HG03066 (cell line): ENCODE results near the gene POLD2.

Experiments used
- ATAC-seq: cut with Tn5 transposase; IDR thresholded peaks from one replicate; pipeline ENCODE4 v1.9.1; 2021; ENCODE audit warnings: low read depth; ENCODE audit not compliant: unreplicated experiment

POLD2 gene

DNA sequence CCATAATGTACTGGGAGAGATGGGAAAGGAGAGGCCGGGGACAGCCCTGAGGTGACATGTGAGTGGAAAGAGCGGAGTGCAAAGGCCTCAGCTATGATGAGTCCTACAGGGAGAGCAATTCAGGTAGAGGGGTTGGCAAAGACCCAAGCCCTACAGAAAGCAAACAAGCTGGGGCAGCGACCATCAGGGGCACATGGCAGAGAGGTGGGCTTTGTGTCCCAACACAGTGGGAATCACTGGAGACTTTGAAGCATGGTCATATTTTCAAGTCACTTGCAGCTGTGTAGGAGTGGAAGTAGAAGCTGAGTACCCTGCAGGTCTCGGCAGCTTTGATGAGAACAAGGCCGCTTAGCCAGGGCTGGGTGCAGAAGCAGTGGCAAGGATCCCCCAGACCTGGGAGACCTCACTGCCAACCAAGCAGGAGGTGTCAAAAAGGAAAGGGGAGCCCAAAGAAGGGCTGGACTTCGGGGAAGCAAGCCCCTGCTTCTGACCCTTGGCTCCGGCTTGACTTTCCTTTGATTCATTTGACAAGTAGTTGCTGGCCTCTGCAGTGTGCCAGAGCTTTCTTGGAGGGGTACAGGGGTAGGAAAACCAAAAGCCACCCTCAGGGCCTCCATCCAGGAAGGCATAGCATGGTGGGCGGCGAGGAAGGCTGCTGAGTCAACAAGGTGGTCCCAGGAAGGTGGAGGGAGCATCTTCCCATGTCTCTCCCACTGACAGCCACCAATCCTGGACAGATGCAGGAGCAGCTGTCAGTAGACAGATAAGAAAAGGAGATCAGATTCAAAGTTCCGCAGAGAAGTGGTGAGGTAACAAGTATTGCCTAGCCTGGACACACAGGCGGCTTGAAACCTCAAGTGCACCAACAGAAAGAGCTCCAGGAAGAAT lies 56.0 kb downstream of the POLD2 start:
- ATAC-seq = no peak

DNA sequence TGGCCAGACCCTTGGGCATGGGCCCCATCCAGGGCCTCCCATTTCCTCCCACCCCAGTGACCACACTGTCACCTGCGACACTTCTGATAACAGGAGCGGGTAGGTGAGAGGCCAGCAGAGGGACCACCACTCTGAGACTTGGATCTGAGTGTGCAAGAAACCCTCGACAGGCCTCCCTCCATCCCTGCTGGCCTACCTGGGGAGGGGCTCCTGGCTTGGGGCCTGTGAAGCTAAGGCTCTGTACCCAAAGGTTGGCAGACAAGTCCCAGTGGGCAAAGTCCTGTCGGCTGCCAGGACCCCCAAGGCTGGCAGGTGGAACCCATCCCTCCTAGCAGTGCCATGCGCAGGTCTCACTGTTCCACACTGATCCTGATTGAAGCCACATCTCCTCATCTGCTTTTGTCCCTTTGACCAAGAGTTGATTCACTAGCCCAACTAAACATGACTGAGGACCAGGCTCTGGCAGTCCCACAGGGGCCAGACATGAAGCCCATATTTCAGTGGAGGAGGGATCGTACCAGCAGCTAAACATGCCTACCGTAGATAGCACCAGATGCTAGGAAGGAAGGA lies 56.8 kb downstream of the POLD2 start:
- no peak for ATAC-seq

DNA sequence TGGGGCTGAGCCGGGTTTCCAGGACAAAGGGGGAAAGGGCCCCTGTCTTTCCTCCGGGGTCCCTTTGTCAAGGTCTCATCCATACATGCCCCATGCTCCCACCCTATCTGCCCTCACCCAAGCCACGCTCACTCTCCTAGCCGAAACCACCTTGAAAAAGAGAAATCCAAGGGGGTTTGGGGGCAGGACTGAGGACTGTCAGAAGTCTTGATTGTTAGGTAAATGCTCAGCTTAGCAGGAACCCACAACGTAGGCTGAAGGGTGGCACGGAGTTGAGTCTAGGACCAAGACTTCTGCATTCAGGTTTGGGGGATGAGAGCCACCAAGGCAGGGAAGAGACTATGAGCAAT lies 57.3 kb downstream of the POLD2 start:
- ATAC-seq = no peak

DNA sequence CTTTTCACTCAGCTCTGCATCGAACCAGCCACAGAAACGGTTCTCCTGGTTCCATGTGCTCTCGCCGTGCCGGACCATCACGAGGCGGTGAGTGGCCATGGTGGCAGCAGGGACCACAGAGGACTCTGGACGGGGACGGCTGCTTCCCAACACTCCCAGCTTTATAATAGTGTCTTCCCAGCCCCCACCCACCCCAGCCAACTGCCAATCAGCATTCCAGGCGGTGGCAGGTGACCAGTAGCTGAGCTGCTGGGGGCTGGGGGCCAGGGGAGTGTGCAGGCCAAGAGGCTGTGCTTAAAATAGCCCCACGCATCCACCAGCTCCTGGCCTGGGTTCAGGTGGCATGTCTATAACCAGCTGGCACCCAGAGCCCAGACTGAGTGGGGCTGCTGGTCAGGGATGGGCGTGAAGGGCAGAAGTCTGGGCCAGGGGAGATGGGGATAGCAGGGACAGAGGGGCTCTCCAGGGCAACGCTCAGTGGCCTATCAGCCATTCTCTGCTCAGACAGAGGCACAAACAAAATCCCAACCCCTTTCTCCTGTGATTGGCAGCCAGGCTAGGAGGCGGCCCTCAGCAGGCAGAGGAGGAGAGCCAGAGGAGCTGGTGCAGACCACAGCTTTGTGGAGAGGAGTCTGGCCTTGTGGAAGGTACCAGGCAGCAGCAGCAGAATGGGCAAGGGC lies 57.8 kb downstream of the POLD2 start, which contains the start of gene PGAM2:
Gene PGAM2 (minus strand): TSS at position 137 of the 680 bp plus-strand sequence. CDS start 38 bp downstream, at position 99.
- no peak for ATAC-seq

DNA sequence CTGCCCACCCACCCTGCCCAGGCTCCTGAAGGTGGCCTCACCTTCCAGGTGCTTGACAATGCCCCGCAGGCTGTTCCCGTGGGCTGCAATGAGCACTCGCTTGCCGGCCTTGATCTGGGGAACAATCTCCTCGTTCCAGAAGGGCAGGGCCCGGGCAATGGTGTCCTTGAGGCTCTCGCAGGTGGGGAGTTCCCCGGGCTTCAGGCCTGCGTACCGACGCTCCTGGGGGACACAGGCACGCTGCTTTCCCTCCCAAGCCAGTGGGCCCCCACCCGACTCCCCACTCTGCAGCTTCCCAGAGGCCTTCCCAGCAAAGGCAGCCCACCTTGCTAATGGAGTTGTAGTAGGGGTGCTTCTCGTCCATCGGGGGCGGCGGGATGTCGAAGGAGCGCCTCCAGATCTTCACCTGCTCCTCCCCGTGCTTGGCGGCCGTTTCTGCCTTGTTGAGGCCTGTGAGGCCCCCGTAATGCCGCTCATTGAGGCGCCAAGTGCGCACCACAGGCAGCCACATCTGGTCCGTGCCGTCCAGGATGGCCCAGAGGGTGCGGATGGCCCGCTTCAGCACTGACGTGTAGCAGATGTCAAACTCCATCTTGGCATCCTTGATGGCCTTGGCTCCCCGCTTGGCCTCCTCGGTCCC lies 58.4 kb downstream of the POLD2 start:
- no peak for ATAC-seq
